ENCODE measurements around the gene ARHGDIB.

The ARHGDIB gene

DNA sequence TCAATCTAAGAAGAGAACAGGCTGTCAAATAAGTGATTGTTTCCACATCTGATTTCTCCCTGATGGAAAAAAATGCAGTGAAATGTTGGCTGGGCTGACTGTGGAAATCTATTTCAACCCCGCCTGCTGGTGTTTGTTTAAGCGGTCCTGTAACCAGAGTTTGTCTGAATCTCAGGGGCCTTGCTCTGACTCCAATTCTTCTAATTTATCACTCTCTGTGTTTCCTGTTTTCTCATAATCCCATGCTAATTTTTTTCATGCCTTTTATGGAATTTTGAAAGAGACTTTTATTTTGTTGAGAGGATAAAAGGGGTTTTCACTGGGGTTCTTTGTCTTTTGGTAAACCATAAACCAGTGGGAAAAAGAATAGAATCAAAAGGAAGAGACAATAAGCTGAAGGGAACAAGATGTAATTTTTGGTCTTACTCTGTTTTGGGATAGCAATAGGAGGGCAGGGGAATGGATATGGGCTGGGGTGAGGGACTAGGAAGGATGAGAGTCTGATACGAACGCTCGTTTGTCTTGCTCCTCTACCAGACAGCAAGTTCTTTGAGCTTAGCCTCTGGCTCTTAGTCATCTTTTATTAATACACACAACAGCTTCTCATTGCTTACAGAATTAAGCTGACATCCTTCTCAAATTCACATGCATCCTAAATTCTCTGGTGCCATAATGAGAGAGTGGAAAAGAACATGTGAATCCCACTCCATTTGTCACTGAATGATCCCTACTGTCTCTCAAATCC, 67.7 kb downstream of the ARHGDIB start:
- DNase-seq (ENCODE audit: low spot score): peak; percentile 6

DNA sequence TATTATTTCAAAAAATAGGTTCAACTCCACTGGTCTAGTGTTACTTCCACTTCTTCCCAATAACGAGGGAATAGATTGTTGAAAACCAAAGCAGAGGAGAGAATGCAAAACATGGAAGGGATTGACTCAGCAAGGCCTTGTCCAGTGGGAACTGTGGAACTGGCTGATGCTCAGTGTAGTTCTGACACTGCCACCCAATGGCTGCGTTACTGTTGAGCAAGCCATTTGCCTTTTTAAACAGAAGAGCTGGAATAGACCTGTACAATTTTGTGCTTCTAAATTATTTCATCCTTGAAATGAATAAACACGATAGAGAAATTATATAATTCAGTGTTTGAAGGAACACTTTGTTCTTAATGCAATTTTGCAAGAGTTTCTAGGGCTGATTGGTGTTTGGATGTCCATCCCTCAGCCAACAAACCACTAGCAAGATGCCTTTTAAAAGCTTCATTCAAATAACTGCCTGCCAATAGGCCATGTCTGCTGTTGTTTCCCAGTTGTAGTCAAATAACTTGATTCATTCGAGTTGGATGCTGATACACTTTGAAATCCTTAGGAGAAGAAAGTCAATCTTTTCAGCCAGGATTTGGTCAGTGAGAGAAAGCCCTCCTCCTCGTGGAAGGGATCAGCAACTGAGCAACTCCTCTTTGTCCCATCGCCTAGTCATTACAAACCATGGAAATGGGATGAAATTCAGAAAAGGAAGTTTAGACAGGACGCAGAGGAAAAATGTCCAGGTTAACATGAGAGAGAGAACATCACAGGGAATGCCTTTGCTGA, 68.5 kb downstream of the ARHGDIB start:
- peak; percentile 59 for DNase-seq (ENCODE audit: low spot score)
